HG03097 (cell line): ENCODE data around the gene COX6A2.

ENCODE experiments used
- ATAC-seq: cut with Tn5 transposase; IDR thresholded peaks from one replicate; pipeline ENCODE4 v1.9.1; 2021; ENCODE audit not compliant: unreplicated experiment, low FRiP score

The COX6A2 gene

GRCh38 chr16:31411024-31411844 lies 16.9 kb downstream of the COX6A2 start:
- ATAC-seq: no peak

DNA sequence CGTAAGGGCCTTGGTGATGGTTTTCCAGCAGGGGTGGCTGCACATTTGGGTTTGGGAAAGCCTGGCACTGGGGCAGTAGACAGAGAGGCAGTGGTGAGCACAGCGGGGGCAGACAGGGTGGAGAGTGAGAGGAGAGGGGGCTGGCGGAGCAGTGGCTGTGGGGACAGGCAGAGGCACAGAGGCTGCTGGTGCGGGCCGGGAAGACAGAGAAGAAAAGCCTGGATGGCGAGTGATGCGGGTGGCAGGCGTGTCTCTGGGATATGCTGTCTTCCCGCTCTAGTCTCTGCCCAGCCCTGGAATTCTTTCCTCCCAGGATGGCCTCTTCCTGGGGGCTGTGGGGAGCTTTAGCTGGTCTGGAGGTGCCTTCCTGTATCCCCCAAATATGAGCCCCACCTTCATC lies 18.1 kb downstream of the COX6A2 start:
- no peak for ATAC-seq

DNA sequence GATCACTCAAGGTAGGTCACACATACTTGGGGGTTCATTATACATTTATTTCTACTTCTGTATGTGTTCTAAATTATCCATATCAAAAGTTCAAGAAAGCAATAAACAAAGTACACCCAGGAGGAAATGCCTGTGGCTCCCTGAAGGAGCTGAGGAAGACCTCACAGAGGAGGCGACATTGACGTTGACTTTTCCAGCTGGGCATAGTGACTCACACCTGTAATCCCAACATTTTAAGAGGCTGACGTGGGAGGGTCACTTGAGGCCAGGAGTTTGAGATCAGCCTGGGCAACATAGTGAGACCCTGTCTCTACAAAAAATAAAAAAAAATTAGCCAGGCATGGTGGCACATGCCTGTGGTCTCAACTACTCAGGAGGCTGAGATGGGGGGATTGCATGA lies 18.7 kb downstream of the COX6A2 start:
- no peak for ATAC-seq

GRCh38 chr16:31407406-31407805 lies 20.8 kb downstream of the COX6A2 start:
- ATAC-seq: no peak

- no peak for ATAC-seq
These were observed 23.7 kb downstream of the COX6A2 start for GRCh38 chr16:31404353-31405064.

DNA sequence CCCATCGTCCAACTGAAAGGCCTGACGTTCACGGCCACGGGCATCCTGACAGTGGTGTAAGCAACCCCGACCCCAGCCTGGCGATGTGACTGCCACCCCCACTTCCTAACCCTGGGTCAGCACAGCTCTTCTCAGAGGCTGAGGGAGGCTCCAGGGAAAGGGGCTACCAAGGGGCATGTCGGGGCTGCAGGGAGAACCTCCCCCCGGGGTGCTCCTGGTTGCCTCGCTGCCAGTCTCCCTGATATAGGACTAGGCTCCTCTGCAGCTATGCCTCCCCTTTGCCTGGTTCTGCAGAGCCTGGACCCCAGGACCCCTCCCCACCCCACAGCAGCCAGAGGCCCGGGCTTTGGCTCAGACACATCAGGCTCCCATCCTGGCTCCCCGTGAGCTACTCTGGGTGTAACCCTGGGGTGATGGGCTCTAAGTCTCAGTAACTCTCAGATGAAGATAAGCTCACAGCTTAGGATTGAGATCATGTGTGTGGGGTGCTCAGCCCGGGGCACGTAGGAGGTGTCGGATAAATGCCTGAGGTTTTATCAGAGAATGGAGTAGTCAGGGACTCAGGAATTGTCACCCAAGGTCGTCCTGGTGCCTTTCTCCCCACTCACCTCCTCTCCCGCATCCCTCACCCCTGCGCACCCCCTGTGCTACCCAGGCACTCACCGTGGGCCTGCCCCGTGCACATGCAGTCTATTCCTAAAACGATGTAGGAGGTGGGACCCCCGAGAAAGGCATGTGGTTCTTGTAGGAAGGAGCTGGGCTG lies 24.4 kb downstream of the COX6A2 start:
- no peak for ATAC-seq

GRCh38 chr16:31402687-31403086 lies 25.5 kb downstream of the COX6A2 start:
- ATAC-seq: no peak

GRCh38 chr16:31401436-31401835 lies 26.7 kb downstream of the COX6A2 start:
- no peak for ATAC-seq

DNA sequence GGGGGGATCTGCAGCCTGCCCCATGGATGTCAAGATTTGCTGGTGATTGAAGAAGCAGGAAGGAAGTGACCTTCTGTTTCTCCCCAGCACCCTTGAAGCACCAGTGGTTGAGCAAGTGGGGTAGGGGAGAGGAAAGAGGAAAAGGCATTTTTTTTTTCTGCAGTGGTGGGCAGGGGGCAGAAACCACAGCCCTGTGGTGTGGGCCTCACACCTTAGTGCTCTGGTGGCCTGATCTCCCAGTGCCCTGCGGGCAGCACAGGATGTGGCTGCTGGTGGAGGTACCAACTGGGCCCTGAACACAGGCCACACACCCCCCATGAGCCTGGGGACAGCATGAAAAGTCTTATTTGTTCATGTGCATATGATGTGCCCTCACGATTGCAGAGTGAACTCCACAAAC lies 28.0 kb downstream of the COX6A2 start:
- ATAC-seq: no peak

DNA sequence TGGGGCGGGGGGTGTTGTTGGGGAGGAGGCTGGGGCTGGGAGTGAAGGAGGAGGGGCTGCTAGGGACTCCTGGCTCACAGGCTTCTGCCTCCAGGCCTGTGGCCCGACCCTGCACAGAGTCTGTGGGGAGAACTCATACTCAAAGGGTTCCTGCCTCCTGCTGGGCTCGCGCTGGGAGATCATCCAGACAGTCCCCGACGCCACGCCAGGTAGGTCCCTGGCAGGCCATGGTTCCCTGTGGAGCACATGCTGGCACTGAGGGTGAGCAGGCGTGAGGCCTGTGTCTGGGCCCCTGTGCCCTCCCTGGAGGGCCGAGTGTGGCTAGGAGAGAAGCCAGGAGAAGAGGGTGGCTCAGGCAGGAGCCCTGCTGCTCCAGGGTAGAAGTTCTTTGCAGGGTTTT lies 30.5 kb downstream of the COX6A2 start:
- ATAC-seq: no peak

GRCh38 chr16:31397096-31397660 lies 31.0 kb downstream of the COX6A2 start:
- ATAC-seq: no peak

- ATAC-seq: no peak
These were observed 32.5 kb downstream of the COX6A2 start for GRCh38 chr16:31395647-31396046.

DNA sequence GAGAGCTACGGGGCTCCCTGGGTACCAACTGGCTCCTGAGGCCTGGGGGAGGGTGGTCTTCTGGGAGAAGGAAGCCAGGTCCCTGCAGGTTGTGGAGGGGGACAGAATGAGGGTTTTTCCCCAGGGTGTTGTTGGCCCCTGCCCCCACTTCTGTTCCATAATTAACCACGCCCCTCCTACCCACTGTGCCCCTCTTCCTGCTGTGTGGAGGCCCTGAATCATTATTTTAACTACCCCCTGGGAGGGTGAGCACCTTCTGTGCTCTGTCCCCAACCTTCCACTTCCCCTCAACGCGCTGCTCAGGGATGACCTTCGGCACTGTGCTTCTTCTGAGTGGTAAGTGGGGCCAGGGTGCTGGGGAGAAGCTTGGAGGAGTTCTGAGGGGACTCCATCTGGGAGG lies 35.1 kb downstream of the COX6A2 start, which contains the start of gene ITGAD:
TSS of gene ITGAD (plus strand) at position 280 of the 400 bp plus-strand sequence. CDS start at position 306, 26 bp downstream.
- ATAC-seq: no peak

DNA sequence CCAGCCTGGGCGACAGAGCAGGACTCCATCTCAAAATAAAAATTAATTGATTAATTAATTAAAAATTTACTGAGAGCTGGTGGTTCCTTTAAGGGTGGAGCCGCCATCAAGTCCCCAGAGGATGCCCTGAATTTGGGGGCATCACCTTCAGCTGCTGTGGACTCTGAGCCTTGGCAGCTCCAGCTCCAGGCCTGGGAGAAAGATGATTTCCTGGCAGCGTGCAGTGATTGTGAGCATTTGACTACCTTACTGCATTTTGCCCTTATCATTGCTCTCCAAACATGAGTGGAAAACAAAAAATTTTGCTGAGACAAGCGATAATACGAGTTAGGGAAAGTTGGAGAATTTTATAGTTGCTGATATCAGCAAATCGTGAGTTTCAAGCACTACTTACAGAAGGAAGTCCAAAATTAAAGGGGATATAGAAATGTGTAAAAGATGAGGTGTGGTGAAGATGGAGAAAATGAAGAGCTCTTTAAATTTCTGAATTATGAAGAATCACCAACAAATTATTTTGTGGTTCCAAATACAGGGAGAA lies 37.6 kb downstream of the COX6A2 start:
- ATAC-seq: no peak

DNA sequence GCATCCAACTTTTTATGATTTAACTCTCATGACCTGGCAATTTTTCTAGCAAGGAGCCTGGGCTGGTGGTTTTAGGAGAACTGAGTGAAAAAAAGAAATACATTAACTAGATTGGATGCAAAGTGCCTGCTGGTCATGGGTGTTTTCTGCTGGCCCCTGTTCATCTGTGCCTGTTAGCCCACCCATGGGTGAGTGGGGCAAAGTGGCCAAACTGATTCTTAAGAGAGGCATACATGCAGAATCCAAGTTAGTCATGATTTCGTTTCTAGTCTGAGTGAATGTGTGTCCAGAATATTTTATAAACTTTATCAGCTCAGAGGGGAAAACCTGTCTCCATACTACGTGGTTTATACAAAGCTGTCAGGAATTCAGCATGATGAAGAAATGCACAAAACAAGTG lies 39.6 kb downstream of the COX6A2 start:
- no peak for ATAC-seq

DNA sequence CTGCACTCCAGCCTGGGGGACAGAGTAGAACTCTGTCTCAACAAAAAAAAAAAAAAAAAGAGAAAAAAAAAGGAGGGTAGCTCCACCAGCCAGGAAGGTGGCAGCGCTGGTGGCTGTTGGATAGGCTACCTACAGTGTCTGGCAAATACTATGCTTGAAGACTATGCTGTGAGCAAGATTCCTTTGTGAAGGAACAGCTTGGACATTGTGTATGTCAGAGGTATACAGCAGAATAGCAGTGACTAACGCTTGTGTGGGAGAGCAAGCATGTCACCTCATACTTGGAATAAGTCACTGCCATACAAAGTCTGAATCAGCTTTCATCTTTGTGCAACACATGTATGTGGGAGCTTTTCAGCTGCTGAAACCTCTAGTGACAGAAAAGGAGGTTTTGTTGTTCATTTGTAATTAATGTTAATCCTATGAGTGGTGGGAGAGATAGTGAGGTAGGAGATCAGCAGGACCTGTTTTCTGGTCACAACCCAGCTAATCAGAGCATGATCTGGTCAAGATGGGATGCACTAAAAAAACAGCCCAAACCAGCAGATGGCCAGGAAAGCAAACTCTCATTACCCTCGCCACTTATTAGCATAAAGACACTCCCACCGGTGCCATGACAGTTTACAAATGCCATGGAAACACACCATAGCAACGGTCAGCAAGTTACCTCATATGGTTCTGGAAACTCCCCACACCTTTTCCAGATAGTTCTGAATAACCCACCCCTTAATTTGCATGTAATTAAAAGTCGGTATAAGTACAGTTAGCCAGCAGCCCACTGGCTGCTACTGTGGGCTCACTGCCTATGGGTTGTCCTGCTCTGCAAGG lies 41.8 kb downstream of the COX6A2 start:
- ATAC-seq: no peak

- no peak for ATAC-seq
These were observed 42.5 kb downstream of the COX6A2 start for GRCh38 chr16:31385680-31386079.

DNA sequence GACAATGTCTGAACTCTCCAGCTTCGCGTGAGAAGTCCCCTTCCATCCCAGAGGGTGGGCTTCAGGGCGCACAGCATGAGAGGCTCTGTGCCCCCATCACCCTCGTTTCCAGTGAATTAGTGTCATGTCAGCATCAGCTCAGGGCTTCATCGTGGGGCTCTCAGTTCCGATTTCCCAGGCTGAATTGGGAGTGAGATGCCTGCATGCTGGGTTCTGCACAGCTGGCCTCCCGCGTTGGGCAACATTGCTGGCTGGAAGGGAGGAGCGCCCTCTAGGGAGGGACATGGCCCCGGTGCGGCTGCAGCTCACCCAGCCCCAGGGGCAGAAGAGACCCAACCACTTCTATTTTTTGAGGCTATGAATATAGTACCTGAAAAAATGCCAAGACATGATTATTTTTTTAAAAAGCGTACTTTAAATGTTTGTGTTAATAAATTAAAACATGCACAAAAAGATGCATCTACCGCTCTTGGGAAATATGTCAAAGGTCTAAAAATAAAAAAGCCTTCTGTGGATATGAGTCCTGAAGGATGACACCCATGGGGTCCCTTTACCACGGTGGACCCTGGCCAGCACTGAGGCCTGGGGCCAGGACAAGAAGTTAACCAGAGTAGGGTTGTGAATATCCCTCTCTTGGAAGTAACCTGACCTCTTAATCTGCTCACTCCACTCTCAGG lies 45.5 kb downstream of the COX6A2 start:
- no peak for ATAC-seq

DNA sequence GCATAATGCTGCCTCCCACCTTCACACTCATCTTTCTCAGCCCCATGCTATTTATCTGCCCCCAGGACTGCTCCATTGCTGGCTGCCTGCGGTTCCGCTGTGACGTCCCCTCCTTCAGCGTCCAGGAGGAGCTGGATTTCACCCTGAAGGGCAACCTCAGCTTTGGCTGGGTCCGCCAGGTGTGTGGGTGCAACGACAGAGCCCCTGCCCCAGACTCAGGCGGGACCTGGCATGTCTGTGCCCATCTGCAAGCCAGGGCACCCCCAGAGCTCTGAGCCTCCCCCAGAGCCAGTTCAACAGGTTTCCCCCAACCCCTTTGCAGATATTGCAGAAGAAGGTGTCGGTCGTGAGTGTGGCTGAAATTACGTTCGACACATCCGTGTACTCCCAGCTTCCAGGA lies 48.0 kb downstream of the COX6A2 start:
- no peak for ATAC-seq
